HUES64 (cell line): ENCODE measurements around the gene GRK5.

Experiments used
- H3K27ac ChIP-seq: 2 replicates; pipeline ENCODE4 v1.7.0; 2013; ENCODE audit warnings: low read depth, low read length, inconsistent platforms
- H3K27me3 ChIP-seq: 2 replicates; pipeline ENCODE4 v1.6.1; 2013; ENCODE audit warnings: mild to moderate bottlenecking, low read length; ENCODE audit not compliant: insufficient read depth
- H3K36me3 ChIP-seq: 2 replicates; pipeline ENCODE4 v1.6.1; 2013; ENCODE audit warnings: mild to moderate bottlenecking, low read length; ENCODE audit not compliant: insufficient read depth
- H3K4me1 ChIP-seq: 2 replicates; pipeline ENCODE4 v1.6.1; 2013; ENCODE audit warnings: mild to moderate bottlenecking, low read length, moderate library complexity; ENCODE audit not compliant: insufficient read depth
- H3K4me3 ChIP-seq: 2 replicates; pipeline ENCODE4 v1.5.1; 2013; ENCODE audit warnings: mild to moderate bottlenecking, low read length, moderate library complexity
- H3K9ac ChIP-seq: 2 replicates; pipeline ENCODE4 v1.6.1; 2013; ENCODE audit warnings: mild to moderate bottlenecking, low read depth, low read length
- H3K9me3 ChIP-seq: 2 replicates; pipeline ENCODE4 v1.6.1; 2013; ENCODE audit warnings: low read depth, low read length; ENCODE audit not compliant: insufficient read depth
- WGBS: fragments of 150-250, 120-280 bp; methylation state at CpG from one replicate; pipeline ENCODE4 v1.1.7; 2013; ENCODE audit warnings: missing lambda C conversion rate; 5-methylcytosine and 5-hydroxymethylcytosine counted together

The GRK5 gene

GRCh38 chr10:119288574-119289001 lies 81.2 kb downstream of the GRK5 start:
- Histone ChIP-seq H3K4me1 (peaks cover 4% of the 10 kb centered on the region; the same call in 1 of the 2 replicates), H3K4me3 (no peak overlapping the region), H3K9ac (no peak overlapping the region), H3K36me3 (no peaks in the 10 kb centered on the region), H3K27me3 (0 out of 2 replicates have a peak, but pooled peaks cover 2% of the 10 kb centered on the region), H3K9me3 (no peaks in the 10 kb centered on the region), H3K27ac (no peak overlapping the region)
- WGBS: 85% methylated on average over 7 of the region's 7 CpGs

- Histone ChIP-seq H3K27ac (no peak overlapping the region), H3K36me3 (no peaks in the 10 kb centered on the region), H3K9ac (no peak overlapping the region), H3K4me3 (no peak overlapping the region), H3K27me3 (0 out of 2 replicates have a peak, but pooled peaks cover 2% of the 10 kb centered on the region), H3K4me1 (peaks cover 4% of the 10 kb centered on the region; the same call in 1 of the 2 replicates), H3K9me3 (no peaks in the 10 kb centered on the region)
- WGBS: 89% methylated on average over 7 of the region's 8 CpGs
Measured at GRCh38 chr10:119289227-119289920, 82.0 kb downstream of the GRK5 start.

GRCh38 chr10:119290301-119291048 lies 83.1 kb downstream of the GRK5 start:
- WGBS: 64% methylated on average over 12 of the region's 12 CpGs
- Histone ChIP-seq H3K27me3 (0 out of 2 replicates have a peak, but pooled peaks cover 2% of the 10 kb centered on the region), H3K9ac (no peak overlapping the region), H3K27ac (no peak overlapping the region), H3K9me3 (no peaks in the 10 kb centered on the region), H3K36me3 (no peaks in the 10 kb centered on the region), H3K4me3 (no peak overlapping the region), H3K4me1 (peaks cover 4% of the 10 kb centered on the region; the same call in 1 of the 2 replicates)

- Histone ChIP-seq H3K36me3 (no peaks in the 10 kb centered on the region), H3K4me3 (no peak overlapping the region), H3K27ac (no peak overlapping the region), H3K27me3 (0 out of 2 replicates have a peak, but pooled peaks cover 2% of the 10 kb centered on the region), H3K9ac (no peak overlapping the region), H3K9me3 (no peaks in the 10 kb centered on the region), H3K4me1 (peaks cover 4% of the 10 kb centered on the region; the same call in 1 of the 2 replicates)
- WGBS: 79% methylated on average over 6 of the region's 6 CpGs
Measured at GRCh38 chr10:119291223-119291900, 84.0 kb downstream of the GRK5 start.

GRCh38 chr10:119292968-119293760 lies 85.8 kb downstream of the GRK5 start:
- Histone ChIP-seq H3K27ac (no peak overlapping the region), H3K4me3 (no peak overlapping the region), H3K4me1 (peaks cover 4% of the 10 kb centered on the region; the same call in 1 of the 2 replicates), H3K9me3 (no peaks in the 10 kb centered on the region), H3K9ac (no peak overlapping the region), H3K27me3 (0 out of 2 replicates have a peak, but pooled peaks cover 2% of the 10 kb centered on the region), H3K36me3 (no peaks in the 10 kb centered on the region)
- WGBS: 90% methylated on average over 11 of the region's 11 CpGs

- 92% methylated on average over 4 of the region's 4 CpGs for WGBS
- Histone ChIP-seq H3K4me3 (no peak overlapping the region), H3K4me1 (no peaks in the 10 kb centered on the region), H3K36me3 (no peaks in the 10 kb centered on the region), H3K9ac (no peak overlapping the region), H3K9me3 (no peaks in the 10 kb centered on the region), H3K27ac (no peak overlapping the region), H3K27me3 (0 out of 2 replicates have a peak, but pooled peaks cover under 1% of the 10 kb centered on the region)
Measured at GRCh38 chr10:119296703-119297102, 89.3 kb downstream of the GRK5 start.

- Histone ChIP-seq H3K36me3 (no peaks in the 10 kb centered on the region), H3K4me1 (no peaks in the 10 kb centered on the region; the same call in 1 of the 2 replicates), H3K4me3 (no peak overlapping the region), H3K27me3 (no peaks in the 10 kb centered on the region), H3K27ac (no peak overlapping the region), H3K9ac (no peak overlapping the region), H3K9me3 (no peaks in the 10 kb centered on the region)
- WGBS: 95% methylated on average over 5 of the region's 5 CpGs
Measured at GRCh38 chr10:119297207-119297968, 90.0 kb downstream of the GRK5 start.

GRCh38 chr10:119298810-119299209 lies 91.4 kb downstream of the GRK5 start:
- Histone ChIP-seq H3K27ac (no peak overlapping the region), H3K4me3 (no peak overlapping the region), H3K36me3 (no peaks in the 10 kb centered on the region), H3K27me3 (no peaks in the 10 kb centered on the region), H3K4me1 (no peaks in the 10 kb centered on the region; the same call in 1 of the 2 replicates), H3K9ac (no peak overlapping the region), H3K9me3 (no peaks in the 10 kb centered on the region)
- WGBS: 72% methylated on average over 4 of the region's 4 CpGs

- H3K36me3 ChIP-seq: no peaks in the 10 kb centered on the region
- no peaks in the 10 kb centered on the region for H3K9me3 ChIP-seq
- H3K4me1 ChIP-seq: no peaks in the 10 kb centered on the region; the same call in 1 of the 2 replicates
- WGBS: 89% methylated on average over 3 of the region's 3 CpGs
- no peaks in the 10 kb centered on the region for H3K27me3 ChIP-seq
- H3K27ac ChIP-seq: no peak overlapping the region
- no peak overlapping the region for H3K9ac ChIP-seq
- no peak overlapping the region for H3K4me3 ChIP-seq
Measured at GRCh38 chr10:119299531-119299930, 92.2 kb downstream of the GRK5 start.

- no peaks in the 10 kb centered on the region for H3K27me3 ChIP-seq
- no peak overlapping the region for H3K9ac ChIP-seq
- H3K4me3 ChIP-seq: no peak overlapping the region
- WGBS: 83% methylated on average over 8 of the region's 8 CpGs
- no peak overlapping the region for H3K27ac ChIP-seq
- no peaks in the 10 kb centered on the region for H3K9me3 ChIP-seq
- no peaks in the 10 kb centered on the region; the same call in 1 of the 2 replicates for H3K4me1 ChIP-seq
- H3K36me3 ChIP-seq: no peaks in the 10 kb centered on the region
Measured at GRCh38 chr10:119301397-119301796, 94.0 kb downstream of the GRK5 start.
